Endodermal cell (in vitro differentiated cells): Measurements from ENCODE around the gene ATP5PO. TPM values are rescaled to one million over a fixed set of nuclear protein-coding genes. Genes with fewer than 3 reads are reported as not detected.

Experiments
- DNase-seq: peaks from one replicate; pipeline ENCODE4 v3.0.0-alpha.2; 2017
- H3K27ac ChIP-seq: 2 replicates; pipeline ENCODE4 v1.5.1; 2013; ENCODE audit warnings: mild to moderate bottlenecking, low read depth, low read length, moderate library complexity
- H3K27me3 ChIP-seq: 2 replicates; pipeline ENCODE4 v1.6.1; 2013; ENCODE audit warnings: mild to moderate bottlenecking, low read length, moderate library complexity; ENCODE audit not compliant: insufficient read depth, control insufficient read depth, poor library complexity, severe bottlenecking
- H3K36me3 ChIP-seq: 2 replicates; pipeline ENCODE4 v1.7.0; 2013; ENCODE audit warnings: mild to moderate bottlenecking, low read length, moderate library complexity; ENCODE audit not compliant: control insufficient read depth, insufficient read depth
- H3K4me1 ChIP-seq: one replicate; pipeline ENCODE4 v1.7.0; 2013; ENCODE audit warnings: low read length; ENCODE audit not compliant: control insufficient read depth, insufficient read depth
- H3K4me3 ChIP-seq: 2 replicates; pipeline ENCODE4 v1.5.1; 2013; ENCODE audit warnings: mild to moderate bottlenecking, low read length, moderate library complexity
- H3K9ac ChIP-seq: 2 replicates; pipeline ENCODE4 v1.6.1; 2013; ENCODE audit warnings: mild to moderate bottlenecking, low read length, moderate library complexity; ENCODE audit not compliant: poor library complexity, severe bottlenecking; ENCODE audit errors: extremely low read depth
- H3K9me3 ChIP-seq: 2 replicates; pipeline ENCODE4 v1.6.1; 2013; ENCODE audit warnings: mild to moderate bottlenecking, low read length, moderate library complexity; ENCODE audit not compliant: control insufficient read depth
- H3K27ac Mint-ChIP-seq: 2 replicates; pipeline ENCODE4 v1.8.0; 2020; ENCODE audit warnings: mixed read lengths
- H3K27me3 Mint-ChIP-seq: 2 replicates; pipeline ENCODE4 v1.8.0; 2021; ENCODE audit warnings: mild to moderate bottlenecking, mixed read lengths; ENCODE audit not compliant: insufficient read depth
- H3K36me3 Mint-ChIP-seq: 2 replicates; pipeline ENCODE4 v1.8.0; 2020; ENCODE audit warnings: low read depth, mixed read lengths
- H3K4me1 Mint-ChIP-seq: 2 replicates; pipeline ENCODE4 v1.8.0; 2020; ENCODE audit warnings: mixed read lengths
- H3K4me3 Mint-ChIP-seq: 2 replicates; pipeline ENCODE4 v1.8.0; 2020; ENCODE audit warnings: mild to moderate bottlenecking, moderate library complexity, mixed read lengths
- H3K9me3 Mint-ChIP-seq: 2 replicates; pipeline ENCODE4 v1.8.0; 2020; ENCODE audit warnings: mild to moderate bottlenecking, mixed read lengths
- WGBS, 2 experiments: methylation state at CpG; one replicate each; pipeline versions ENCODE4 v1.1.5 to v1.1.7; 2013; ENCODE audit warnings: missing lambda C conversion rate in 2 of 2, mixed read lengths in 1 of 2; ENCODE audit not compliant: insufficient coverage in 1 of 2, insufficient read length in 1 of 2; 5-methylcytosine and 5-hydroxymethylcytosine counted together
- total RNA-seq, 2 donors: library from RNA; stranded (reverse); fragmentation: NEBNext Ultra II Directional in 1 of 2; extraction: Animal tissue kit (Norgen Biotek cat#: 25700) in 1 of 2; gene quantifications; 2 replicates in 1 of 2; 3 replicates in 1 of 2; pipeline ENCODE4 v1.2.1, GENCODE V29; 2021
- TF ChIP-seq, protein P1 (sequence below): fragments of 200-600 bp; sonication (generic); conservative IDR thresholded peaks from 2 replicates; pipeline ENCODE4 v1.5.0; 2021; ENCODE audit warnings: antibody characterized with exemption, mild to moderate bottlenecking

ATP5PO gene
- total RNA-seq, 2 donors from 2014 or later: 223 to 252 TPM

DNA sequence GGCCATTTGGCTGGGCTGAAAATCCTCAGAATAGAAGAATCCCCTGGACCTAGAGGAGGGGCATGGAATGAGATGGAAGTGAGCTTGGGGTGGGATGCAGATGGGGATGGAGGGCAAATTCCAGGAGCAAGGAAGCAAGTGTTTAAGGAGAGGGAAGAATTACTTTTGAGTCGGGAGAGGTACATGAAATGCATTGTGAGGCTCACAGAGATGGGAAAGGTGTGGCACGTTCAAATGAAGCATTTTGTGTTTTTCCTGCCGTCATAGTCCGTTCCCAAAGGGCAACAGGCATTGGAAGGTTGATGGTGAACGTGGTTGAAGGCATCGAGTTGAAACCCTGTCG is 30.5 kb downstream of the ATP5PO start:
- H3K4me1 Mint-ChIP-seq: peaks cover 6% of the 10 kb centered on the region
- no peak overlapping the region for H3K27ac Mint-ChIP-seq
- H3K4me3 Mint-ChIP-seq: no peak overlapping the region
- 90 to 95% methylated on average over 7 of the region's 7 CpGs for WGBS, 2 experiments
- Histone ChIP-seq H3K9ac (no peak overlapping the region), H3K36me3 (no peaks in the 10 kb centered on the region), H3K4me1 (no peaks in the 10 kb centered on the region), H3K9me3 (no peaks in the 10 kb centered on the region), H3K27me3 (no peaks in the 10 kb centered on the region), H3K27ac (no peak overlapping the region), H3K4me3 (no peak overlapping the region)
- peaks cover 3% of the 10 kb centered on the region for H3K27me3 Mint-ChIP-seq
- no peak for DNase-seq
- TF ChIP-seq, protein P1, sequence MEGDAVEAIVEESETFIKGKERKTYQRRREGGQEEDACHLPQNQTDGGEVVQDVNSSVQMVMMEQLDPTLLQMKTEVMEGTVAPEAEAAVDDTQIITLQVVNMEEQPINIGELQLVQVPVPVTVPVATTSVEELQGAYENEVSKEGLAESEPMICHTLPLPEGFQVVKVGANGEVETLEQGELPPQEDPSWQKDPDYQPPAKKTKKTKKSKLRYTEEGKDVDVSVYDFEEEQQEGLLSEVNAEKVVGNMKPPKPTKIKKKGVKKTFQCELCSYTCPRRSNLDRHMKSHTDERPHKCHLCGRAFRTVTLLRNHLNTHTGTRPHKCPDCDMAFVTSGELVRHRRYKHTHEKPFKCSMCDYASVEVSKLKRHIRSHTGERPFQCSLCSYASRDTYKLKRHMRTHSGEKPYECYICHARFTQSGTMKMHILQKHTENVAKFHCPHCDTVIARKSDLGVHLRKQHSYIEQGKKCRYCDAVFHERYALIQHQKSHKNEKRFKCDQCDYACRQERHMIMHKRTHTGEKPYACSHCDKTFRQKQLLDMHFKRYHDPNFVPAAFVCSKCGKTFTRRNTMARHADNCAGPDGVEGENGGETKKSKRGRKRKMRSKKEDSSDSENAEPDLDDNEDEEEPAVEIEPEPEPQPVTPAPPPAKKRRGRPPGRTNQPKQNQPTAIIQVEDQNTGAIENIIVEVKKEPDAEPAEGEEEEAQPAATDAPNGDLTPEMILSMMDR: no peak
- no peaks in the 10 kb centered on the region for H3K36me3 Mint-ChIP-seq
- H3K9me3 Mint-ChIP-seq: no peaks in the 10 kb centered on the region

DNA sequence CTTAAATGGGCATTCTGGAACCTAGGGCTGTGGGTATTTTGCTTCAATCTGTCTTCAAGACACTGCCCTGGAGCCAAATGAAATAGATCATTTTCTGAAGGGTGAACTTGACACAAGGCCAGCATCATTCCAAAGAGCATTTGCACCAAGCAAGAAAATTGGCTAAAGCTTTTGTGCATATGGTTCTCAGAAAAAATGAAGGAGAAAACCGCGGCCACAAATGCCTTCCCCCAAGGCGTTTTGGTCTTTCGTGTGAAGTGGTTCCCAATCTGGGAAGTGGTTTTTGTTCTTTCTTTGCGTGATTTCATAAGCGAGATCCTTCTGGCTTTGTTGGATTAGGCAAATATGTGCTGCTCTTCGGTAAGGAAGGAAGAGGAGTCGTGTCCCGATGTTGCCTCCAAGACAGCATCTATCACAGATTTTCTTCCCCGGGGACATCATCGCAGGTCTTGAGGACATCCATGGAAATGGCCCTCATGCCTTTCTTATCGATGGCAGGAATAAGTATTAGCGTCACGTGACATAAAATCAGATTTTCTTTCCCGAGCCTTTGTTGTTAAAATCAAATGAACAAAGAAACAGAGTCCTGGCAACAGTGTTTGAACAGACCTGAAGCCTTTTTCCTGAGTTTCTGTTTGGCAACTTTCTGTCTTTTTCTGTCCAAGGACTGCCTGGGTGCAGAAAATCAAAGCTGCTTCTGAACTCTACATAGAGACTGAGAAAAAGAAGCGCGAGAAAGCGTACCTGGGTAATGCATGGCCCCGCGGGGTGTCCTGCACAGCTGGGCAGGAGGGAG is 31.0 kb downstream of the ATP5PO start:
- DNase-seq: no peak
- Mint-ChIP-seq H3K27ac (no peak overlapping the region), H3K9me3 (no peaks in the 10 kb centered on the region), H3K27me3 (peaks cover 3% of the 10 kb centered on the region), H3K4me1 (peaks cover 6% of the 10 kb centered on the region), H3K36me3 (no peaks in the 10 kb centered on the region), H3K4me3 (no peak overlapping the region)
- Histone ChIP-seq H3K27ac (no peak overlapping the region), H3K9ac (no peak overlapping the region), H3K4me1 (no peaks in the 10 kb centered on the region), H3K9me3 (no peaks in the 10 kb centered on the region), H3K36me3 (no peaks in the 10 kb centered on the region), H3K4me3 (no peak overlapping the region), H3K27me3 (no peaks in the 10 kb centered on the region)
- TF ChIP-seq, protein P1: no peak
- WGBS, 2 experiments: 87 to 90% methylated on average over 19 to 20 of the region's 20 CpGs

DNA sequence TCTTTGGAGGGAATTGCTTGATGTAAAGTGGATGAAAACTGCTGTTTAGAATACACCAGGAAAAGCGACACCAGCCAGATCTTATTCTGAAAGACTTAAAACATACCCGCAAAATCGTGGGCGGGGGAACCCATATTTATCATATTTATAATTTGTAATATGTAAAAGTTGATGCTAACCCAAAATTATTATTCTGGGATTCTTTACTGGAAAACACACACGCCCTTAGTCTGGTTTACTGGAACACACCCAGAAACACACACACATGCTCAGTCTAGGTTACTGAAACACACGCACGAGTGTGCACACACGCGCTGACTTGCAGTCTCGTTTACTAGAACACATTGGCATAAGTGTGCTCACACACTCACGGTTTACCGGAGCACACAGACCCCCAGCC is 32.5 kb downstream of the ATP5PO start:
- peaks cover 3% of the 10 kb centered on the region for H3K27me3 Mint-ChIP-seq
- no peaks in the 10 kb centered on the region for H3K9me3 ChIP-seq
- no peaks in the 10 kb centered on the region for H3K9me3 Mint-ChIP-seq
- H3K27ac Mint-ChIP-seq: no peak overlapping the region
- H3K27ac ChIP-seq: no peak overlapping the region
- no peaks in the 10 kb centered on the region for H3K4me1 ChIP-seq
- no peak for DNase-seq
- TF ChIP-seq, protein P1: no peak
- no peak overlapping the region for H3K4me3 Mint-ChIP-seq
- H3K9ac ChIP-seq: no peak overlapping the region
- no peaks in the 10 kb centered on the region for H3K36me3 Mint-ChIP-seq
- no peaks in the 10 kb centered on the region for H3K27me3 ChIP-seq
- 95% methylated on average over 8 to 9 of the region's 12 CpGs for WGBS, 2 experiments
- H3K4me3 ChIP-seq: no peak overlapping the region
- H3K36me3 ChIP-seq: no peaks in the 10 kb centered on the region
- peaks cover 6% of the 10 kb centered on the region for H3K4me1 Mint-ChIP-seq
